Tibial nerve (tissue), 4 donors: ENCODE measurements around the gene GPRC6A.

Experiments
- EP300 ChIP-seq, 2 donors: sonication (generic); formaldehyde crosslinking; IDR thresholded peaks; one replicate each; pipeline ENCODE4 v1.6.1; 2017; ENCODE audit warnings: antibody characterized with exemption in 2 of 2, mild to moderate bottlenecking in 1 of 2
- POLR2A ChIP-seq, 2 donors: fragments of 450-650 bp; IDR thresholded peaks; one replicate each; pipeline ENCODE4 v1.6.1; 2017; ENCODE audit warnings: antibody characterized with exemption in 2 of 2, mild to moderate bottlenecking in 2 of 2, moderate library complexity in 2 of 2
- TF ChIP-seq, protein P1 (sequence below), 5 experiments: fragments of 200-600 bp in 3 of 5; fragments of 450-650 bp in 2 of 5; sonication (generic) in 3 of 5; IDR thresholded peaks; one replicate each; pipeline ENCODE4 v1.5.1; 2016 to 2019; ENCODE audit warnings: antibody characterized with exemption in 5 of 5, mild to moderate bottlenecking in 3 of 5, moderate library complexity in 2 of 5

DNA sequence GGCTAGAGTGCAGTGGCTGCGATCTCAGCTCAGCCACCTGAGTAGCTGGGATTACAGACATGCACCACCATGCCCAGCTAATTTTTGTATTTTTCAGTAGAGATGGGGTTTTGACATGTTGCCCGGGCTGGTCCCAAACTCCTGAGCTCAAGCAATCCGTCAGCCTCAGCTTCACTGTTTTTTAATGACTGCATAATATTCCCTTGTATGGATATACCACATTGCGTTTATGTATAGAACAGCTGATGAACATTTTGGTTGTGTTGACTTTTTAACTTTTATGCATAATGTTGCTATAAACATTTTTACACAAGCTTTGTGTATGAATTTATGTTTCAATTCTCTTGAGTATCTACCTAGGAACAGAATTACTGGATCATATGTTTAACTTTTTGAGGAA, 43.9 kb upstream of the GPRC6A start:
- TF ChIP-seq, protein P1, sequence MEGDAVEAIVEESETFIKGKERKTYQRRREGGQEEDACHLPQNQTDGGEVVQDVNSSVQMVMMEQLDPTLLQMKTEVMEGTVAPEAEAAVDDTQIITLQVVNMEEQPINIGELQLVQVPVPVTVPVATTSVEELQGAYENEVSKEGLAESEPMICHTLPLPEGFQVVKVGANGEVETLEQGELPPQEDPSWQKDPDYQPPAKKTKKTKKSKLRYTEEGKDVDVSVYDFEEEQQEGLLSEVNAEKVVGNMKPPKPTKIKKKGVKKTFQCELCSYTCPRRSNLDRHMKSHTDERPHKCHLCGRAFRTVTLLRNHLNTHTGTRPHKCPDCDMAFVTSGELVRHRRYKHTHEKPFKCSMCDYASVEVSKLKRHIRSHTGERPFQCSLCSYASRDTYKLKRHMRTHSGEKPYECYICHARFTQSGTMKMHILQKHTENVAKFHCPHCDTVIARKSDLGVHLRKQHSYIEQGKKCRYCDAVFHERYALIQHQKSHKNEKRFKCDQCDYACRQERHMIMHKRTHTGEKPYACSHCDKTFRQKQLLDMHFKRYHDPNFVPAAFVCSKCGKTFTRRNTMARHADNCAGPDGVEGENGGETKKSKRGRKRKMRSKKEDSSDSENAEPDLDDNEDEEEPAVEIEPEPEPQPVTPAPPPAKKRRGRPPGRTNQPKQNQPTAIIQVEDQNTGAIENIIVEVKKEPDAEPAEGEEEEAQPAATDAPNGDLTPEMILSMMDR (IDR thresholded peaks at IDR 0.05), result no peak
- TF ChIP-seq EP300 (IDR thresholded peaks at IDR 0.05) (no peak), POLR2A (IDR thresholded peaks at IDR 0.05) (no peak)
